ENCODE results near the gene TMEM255A. TPM values are rescaled to one million over a fixed set of nuclear protein-coding genes. Genes with fewer than 3 reads are reported as not detected.

The TMEM255A gene
- total RNA-seq: not detected in 2 replicates

DNA sequence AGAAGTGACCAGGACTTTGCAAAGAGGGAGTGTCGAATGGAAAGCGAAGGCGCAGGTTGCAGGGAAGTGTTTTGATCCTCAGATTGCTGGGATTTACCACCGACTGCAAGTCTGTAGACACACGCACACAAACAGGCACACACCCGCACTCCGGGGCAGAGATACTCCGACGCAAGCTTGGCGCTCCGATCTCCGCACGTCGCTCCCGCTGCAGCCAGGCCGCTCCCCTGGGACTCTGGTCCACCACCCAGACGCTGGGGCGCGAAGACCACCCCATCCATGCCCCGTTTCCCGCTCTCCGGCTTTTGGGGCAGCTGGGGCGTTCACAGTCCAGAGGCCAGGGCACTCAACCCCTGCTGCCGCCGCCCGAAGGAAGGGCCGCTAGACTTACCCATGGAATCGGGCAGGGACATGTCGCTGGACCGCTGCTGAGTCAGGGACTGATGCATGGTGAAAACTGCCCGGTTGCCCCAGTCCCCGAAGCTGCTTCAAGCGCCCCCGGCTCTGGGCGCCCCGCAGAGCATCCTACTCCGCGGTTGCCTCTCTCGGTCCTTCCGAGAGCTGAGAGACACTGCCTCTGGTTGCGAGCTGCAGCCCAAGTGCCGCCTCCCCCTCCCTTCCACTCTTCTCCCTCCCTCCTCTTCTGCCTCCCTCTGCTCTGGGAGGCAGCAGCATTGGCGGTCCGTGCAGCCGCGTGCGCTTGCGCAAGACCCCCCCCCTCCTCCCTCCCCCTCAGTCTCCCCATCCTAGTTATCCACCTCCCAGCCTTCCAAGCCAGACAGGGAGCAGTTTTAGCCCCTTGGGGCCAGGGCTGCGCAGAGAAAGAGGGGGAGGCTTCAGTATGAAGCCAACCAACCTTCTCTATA, at the start of gene TMEM255A:
Gene TMEM255A (minus strand): TSS at position 601 of the 866 bp plus-strand sequence. CDS start 152 bp downstream, at position 449.

DNA sequence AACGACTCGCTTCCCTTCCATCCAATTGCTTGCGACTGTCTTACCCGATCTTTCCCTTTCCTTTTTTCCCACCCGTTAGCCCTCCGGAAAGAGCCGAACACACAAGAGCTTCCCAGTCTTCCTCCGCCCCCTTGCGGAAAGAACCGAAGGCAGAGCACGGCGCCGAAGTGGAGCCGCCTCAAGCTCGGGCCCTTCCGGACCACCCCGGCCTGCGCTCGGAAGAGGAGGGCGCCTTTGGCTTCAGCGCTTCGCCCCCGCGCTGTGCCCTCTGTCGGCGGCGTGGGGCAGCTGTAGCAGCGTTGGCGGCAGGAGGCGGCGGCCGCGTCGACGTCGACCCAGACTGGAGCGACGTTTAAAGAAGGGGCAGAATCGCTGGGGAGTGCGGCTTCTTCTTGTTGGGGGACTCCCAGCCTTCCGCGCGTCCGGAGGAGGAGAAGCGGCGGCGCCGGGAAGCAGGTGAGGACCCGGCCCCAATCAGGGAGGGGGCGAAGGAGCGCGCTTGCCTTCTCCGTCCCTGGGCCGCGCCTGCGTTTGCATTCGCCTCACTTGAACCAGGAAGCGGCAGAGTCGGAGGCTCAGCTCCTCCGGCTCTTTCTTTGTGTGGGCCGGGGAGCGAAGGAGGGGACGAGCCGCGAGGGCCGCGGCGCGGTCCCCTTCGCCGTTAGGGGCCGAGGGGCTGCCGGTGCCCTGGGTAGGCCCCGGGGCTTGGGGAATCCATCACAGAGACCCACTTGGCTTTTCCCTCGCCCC, 60.6 kb downstream of the TMEM255A start, which contains the start of gene ZBTB33:
Gene ZBTB33 (plus strand): TSS at position 291 of the 750 bp plus-strand sequence. CDS start 2,604 bp downstream, outside the sequence.

Other genes starting within 250 kb of the TMEM255A start
- gene RHOXF2B, start 233.8 kb downstream of the TMEM255A start, total RNA-seq: not detected in 2 replicates
- gene RHOXF1, start 195.5 kb downstream of the TMEM255A start, total RNA-seq: not detected in 2 replicates
- not detected in 2 replicates for gene RHOXF2, start 152.8 kb downstream of the TMEM255A start, total RNA-seq
- 8.8 and 11.2 TPM in 2 replicates for gene ZBTB33, start 60.6 kb downstream of the TMEM255A start, total RNA-seq
- gene ATP1B4, start 50.6 kb upstream of the TMEM255A start, total RNA-seq: not detected in 2 replicates
- 143 and 168 TPM in 2 replicates for gene LAMP2, start 157.8 kb upstream of the TMEM255A start, total RNA-seq
- gene CUL4B, start 249.5 kb upstream of the TMEM255A start, total RNA-seq: 50.4 and 82.8 TPM in 2 replicates

Data from cardiac atrium fibroblast (primary cell).